GM18873 (cell line): ENCODE results near the gene TENM3.
"Not testable (repeated sequence)": the region's sequence is repeated elsewhere in the genome, so short reads cannot be mapped to it uniquely, and the experiment has no call there.

Experiments
- ATAC-seq: cut with Tn5 transposase; IDR thresholded peaks from one replicate; pipeline ENCODE4 v1.9.1; 2021; ENCODE audit warnings: mild to moderate bottlenecking, moderate library complexity, moderate number of reproducible peaks; ENCODE audit not compliant: unreplicated experiment, low FRiP score

Gene TENM3

GRCh38 chr4:182243204-182243603, at the start of gene TENM3:
Gene TENM3, plus strand, starts transcription at chr4:182243402. Its CDS starts 80,619 bp downstream, at chr4:182324021.
- ATAC-seq = not testable (repeated sequence)

- no peak for ATAC-seq
These were observed 48.9 kb upstream of the TENM3 start for GRCh38 chr4:182194091-182194824.

- ATAC-seq = no peak
These were observed 45.6 kb upstream of the TENM3 start for GRCh38 chr4:182197611-182198010.

- ATAC-seq = no peak
These were observed 41.3 kb upstream of the TENM3 start for GRCh38 chr4:182201871-182202270.

GRCh38 chr4:182202650-182203049, 40.6 kb upstream of the TENM3 start:
- no peak for ATAC-seq

- no peak for ATAC-seq
These were observed 39.3 kb upstream of the TENM3 start for GRCh38 chr4:182203872-182204411.

GRCh38 chr4:182205306-182205705, 37.9 kb upstream of the TENM3 start:
- ATAC-seq = no peak

GRCh38 chr4:182206266-182206665, 36.9 kb upstream of the TENM3 start:
- ATAC-seq = no peak

- ATAC-seq = no peak
These were observed 36.3 kb upstream of the TENM3 start for GRCh38 chr4:182206916-182207315.

- ATAC-seq = no peak
These were observed 35.3 kb upstream of the TENM3 start for GRCh38 chr4:182207830-182208396.

GRCh38 chr4:182208526-182209050, 34.6 kb upstream of the TENM3 start:
- ATAC-seq = no peak

- no peak for ATAC-seq
These were observed 30.9 kb upstream of the TENM3 start for GRCh38 chr4:182212211-182212761.

GRCh38 chr4:182213004-182213403, 30.2 kb upstream of the TENM3 start:
- ATAC-seq = no peak

GRCh38 chr4:182215148-182215547, 28.1 kb upstream of the TENM3 start:
- no peak for ATAC-seq

GRCh38 chr4:182216005-182216404, 27.2 kb upstream of the TENM3 start:
- no peak for ATAC-seq

GRCh38 chr4:182219411-182220056, 23.7 kb upstream of the TENM3 start:
- ATAC-seq = no peak

GRCh38 chr4:182221987-182222386, 21.2 kb upstream of the TENM3 start:
- no peak for ATAC-seq

GRCh38 chr4:182222766-182223165, 20.4 kb upstream of the TENM3 start:
- no peak for ATAC-seq

GRCh38 chr4:182223708-182224107, 19.5 kb upstream of the TENM3 start:
- ATAC-seq = no peak

GRCh38 chr4:182224192-182224850, 18.9 kb upstream of the TENM3 start:
- ATAC-seq = no peak
